PC-3 (cell line): ENCODE data around the gene GBX2. TPM values are rescaled to one million over a fixed set of nuclear protein-coding genes. Genes with fewer than 3 reads are reported as not detected.

Experiments used
- ATAC-seq: fragments of 200-7000 bp; cut with Tn5 transposase; 2 replicates; pipeline ENCODE4 v1.9.1; 2020; ENCODE audit warnings: mild to moderate bottlenecking, moderate library complexity
- BruUV-seq: library from RNA; stranded (reverse); fragments of 400-500 nt; replicated peaks from 2 replicates; lab custom pipeline; 2021; lab: Mats Ljungman, UMichigan
- CTCF ChIA-PET: fragments of 300-600 bp; sonication (Branson Sonifier 250); formaldehyde crosslinking; loops from one replicate; lab custom pipeline; 2022; ENCODE audit warnings: antibody characterized with exemption; lab: Charles Lee
- POLR2A ChIA-PET: fragments of 300-600 bp; sonication (Branson Sonifier 250); formaldehyde crosslinking; loops from one replicate; lab custom pipeline; 2022; ENCODE audit warnings: antibody characterized with exemption; ENCODE audit not compliant: unreplicated experiment; lab: Charles Lee
- DNase-seq: peaks from one replicate; pipeline ENCODE4 v3.0.0-alpha.2; 2015
- H2AFZ ChIP-seq: fragments of 300-600 bp; sonication (generic); 2 replicates; pipeline ENCODE4 v1.6.0; 2016; ENCODE audit warnings: antibody characterized with exemption, low read length
- H3F3A ChIP-seq: fragments of 300-600 bp; sonication (generic); one replicate; pipeline ENCODE4 v1.6.0; 2017; ENCODE audit warnings: antibody characterized with exemption, low read length, control low read depth, mild to moderate bottlenecking; ENCODE audit not compliant: unreplicated experiment
- H3K27ac ChIP-seq: fragments of 300-600 bp; sonication (generic); 2 replicates; pipeline ENCODE4 v1.5.1; 2016; ENCODE audit warnings: mild to moderate bottlenecking, low read length
- H3K27me3 ChIP-seq: fragments of 300-600 bp; sonication (generic); 2 replicates; pipeline ENCODE4 v1.6.1; 2016; ENCODE audit warnings: low read length, mixed read lengths
- H3K36me3 ChIP-seq: fragments of 300-600 bp; sonication (generic); 2 replicates; pipeline ENCODE4 v1.6.1; 2016; ENCODE audit warnings: low read depth, mixed run types, low read length, mixed read lengths
- H3K4me1 ChIP-seq: fragments of 300-600 bp; sonication (generic); 2 replicates; pipeline ENCODE4 v1.5.1; 2016; ENCODE audit warnings: low read length; ENCODE audit not compliant: insufficient read depth
- H3K4me2 ChIP-seq: fragments of 300-600 bp; sonication (generic); 2 replicates; pipeline ENCODE4 v1.6.0; 2016; ENCODE audit warnings: low read length
- H3K4me3 ChIP-seq: fragments of 300-600 bp; sonication (generic); 2 replicates; pipeline ENCODE4 v1.5.1; 2016; ENCODE audit warnings: mild to moderate bottlenecking, low read length, mixed read lengths
- H3K79me2 ChIP-seq: fragments of 300-600 bp; sonication (generic); 2 replicates; pipeline ENCODE4 v1.6.1; 2017; ENCODE audit warnings: low read length, mixed read lengths
- H3K9ac ChIP-seq: fragments of 300-600 bp; sonication (generic); 2 replicates; pipeline ENCODE4 v1.6.0; 2016; ENCODE audit warnings: mild to moderate bottlenecking, low read length
- H3K9me2 ChIP-seq: fragments of 300-600 bp; sonication (generic); replicated peaks from 2 replicates; pipeline ENCODE4 v1.6.1; 2016; ENCODE audit warnings: mixed run types, low read length, mixed read lengths
- H3K9me3 ChIP-seq: fragments of 300-600 bp; sonication (generic); 2 replicates; pipeline ENCODE4 v1.6.1; 2016; ENCODE audit warnings: low read length, mixed read lengths
- H4K20me1 ChIP-seq: fragments of 300-600 bp; sonication (generic); 2 replicates; pipeline ENCODE4 v1.6.1; 2016; ENCODE audit warnings: low read length, mixed read lengths
- CTCF ChIP-seq: fragments of 300-600 bp; sonication (generic); conservative IDR thresholded peaks from 2 replicates; pipeline ENCODE4 v1.5.1; 2017; ENCODE audit warnings: antibody characterized with exemption, low read depth, mild to moderate bottlenecking, low read length
- EZH2 ChIP-seq: fragments of 300-600 bp; sonication (generic); IDR thresholded peaks from one replicate; pipeline ENCODE4 v1.6.1; 2017; ENCODE audit warnings: antibody characterized with exemption, mild to moderate bottlenecking, low read length; ENCODE audit not compliant: unreplicated experiment
- EZH2phosphoT487 ChIP-seq: fragments of 300-600 bp; sonication (generic); IDR thresholded peaks from 2 replicates; pipeline ENCODE4 v1.6.1; 2018; ENCODE audit warnings: mild to moderate bottlenecking, antibody characterized with exemption, low read length, borderline replicate concordance
- intact Hi-C: fragments of 100-400 bp; cut with micrococcal nuclease; formaldehyde crosslinking; loops from 2 replicates; pipeline ENCODE4 v1.9.0; 2023
- total RNA-seq: library from RNA; depleted of rRNA; stranded (reverse); fragments of >200 nt; gene quantifications from 2 replicates; pipeline ENCODE4 v1.2.3, GENCODE V29; 2014

Gene GBX2
- total RNA-seq, 1 experiment from 2014 or later = 30.5 TPM

GRCh38 chr2:236137066-236137465, 31.1 kb downstream of the GBX2 start:
- TF ChIP-seq CTCF (no peak), EZH2phosphoT487 (no peak), EZH2 (no peak)
- no peaks in the 10 kb centered on the region for H3K36me3 ChIP-seq
- H3K4me1 ChIP-seq = no peaks in the 10 kb centered on the region
- DNase-seq (no peak), ATAC-seq (no peak)
- no peak overlapping the region for H3K4me2 ChIP-seq
- H2AFZ ChIP-seq = no peak overlapping the region
- no peaks in the 10 kb centered on the region for H4K20me1 ChIP-seq
- no peaks in the 10 kb centered on the region for H3K79me2 ChIP-seq
- H3K9me3 ChIP-seq = no peaks in the 10 kb centered on the region
- H3K4me3 ChIP-seq = no peak overlapping the region
- H3K27me3 ChIP-seq = no peaks in the 10 kb centered on the region
- BruUV-seq = no TSS peak
- no peak overlapping the region for H3K9ac ChIP-seq
- H3F3A ChIP-seq = no peaks in the 10 kb centered on the region
- intact Hi-C loops = no loop called here
- no peak overlapping the region for H3K27ac ChIP-seq
- no peaks in the 10 kb centered on the region for H3K9me2 ChIP-seq
- ChIA-PET CTCF (no interaction called here), POLR2A (no interaction called here)

- Histone ChIP-seq H3K9me2 (no peaks in the 10 kb centered on the region), H3F3A (no peaks in the 10 kb centered on the region), H3K4me2 (no peak overlapping the region), H4K20me1 (no peaks in the 10 kb centered on the region), H3K27me3 (no peaks in the 10 kb centered on the region), H3K79me2 (no peaks in the 10 kb centered on the region), H2AFZ (no peak overlapping the region), H3K9me3 (no peaks in the 10 kb centered on the region), H3K36me3 (no peaks in the 10 kb centered on the region), H3K4me1 (no peaks in the 10 kb centered on the region), H3K9ac (no peak overlapping the region), H3K4me3 (no peak overlapping the region), H3K27ac (no peak overlapping the region)
- DNase-seq (no peak), ATAC-seq (no peak)
- CTCF ChIA-PET = no interaction called here
- TF ChIP-seq CTCF = no peak
- no peak for TF ChIP-seq EZH2phosphoT487
- TF ChIP-seq EZH2 = no peak
- no TSS peak for BruUV-seq
- intact Hi-C loops = no loop called here
- POLR2A ChIA-PET = no interaction called here
These were observed 31.6 kb downstream of the GBX2 start for GRCh38 chr2:236136538-236136937.

- H3K36me3 ChIP-seq = no peaks in the 10 kb centered on the region
- ATAC-seq (no peak), DNase-seq (no peak)
- no peak overlapping the region for H3K4me3 ChIP-seq
- no peak overlapping the region for H3K27ac ChIP-seq
- intact Hi-C loops = no loop called here
- H3K79me2 ChIP-seq = no peaks in the 10 kb centered on the region
- no peaks in the 10 kb centered on the region for H3K4me1 ChIP-seq
- BruUV-seq = no TSS peak
- no peaks in the 10 kb centered on the region for H3F3A ChIP-seq
- ChIA-PET CTCF (no interaction called here), POLR2A (interaction anchor here (0.6 kb wide), 1 partner anchor 24 kb away, joined by 3 read pairs; no protein-coding TSS in a partner anchor)
- no peak overlapping the region for H3K4me2 ChIP-seq
- no peaks in the 10 kb centered on the region for H3K27me3 ChIP-seq
- H3K9ac ChIP-seq = no peak overlapping the region
- TF ChIP-seq EZH2 (no peak), EZH2phosphoT487 (no peak), CTCF (no peak)
- H4K20me1 ChIP-seq = no peaks in the 10 kb centered on the region
- H2AFZ ChIP-seq = no peak overlapping the region
- no peaks in the 10 kb centered on the region for H3K9me3 ChIP-seq
- H3K9me2 ChIP-seq = no peaks in the 10 kb centered on the region
These were observed 34.7 kb downstream of the GBX2 start for GRCh38 chr2:236133410-236134012.
